ENCODE results near the gene GRAMD4. TPM values are rescaled to one million over a fixed set of nuclear protein-coding genes. Genes with fewer than 3 reads are reported as not detected.

Gene GRAMD4
- total RNA-seq, 1 donor from 2014 or later: 85.7 TPM

- no peak overlapping the region for H3K4me3 Mint-ChIP-seq (ENCODE audit: unreplicated experiment)
- TF ChIP-seq, protein P1, sequence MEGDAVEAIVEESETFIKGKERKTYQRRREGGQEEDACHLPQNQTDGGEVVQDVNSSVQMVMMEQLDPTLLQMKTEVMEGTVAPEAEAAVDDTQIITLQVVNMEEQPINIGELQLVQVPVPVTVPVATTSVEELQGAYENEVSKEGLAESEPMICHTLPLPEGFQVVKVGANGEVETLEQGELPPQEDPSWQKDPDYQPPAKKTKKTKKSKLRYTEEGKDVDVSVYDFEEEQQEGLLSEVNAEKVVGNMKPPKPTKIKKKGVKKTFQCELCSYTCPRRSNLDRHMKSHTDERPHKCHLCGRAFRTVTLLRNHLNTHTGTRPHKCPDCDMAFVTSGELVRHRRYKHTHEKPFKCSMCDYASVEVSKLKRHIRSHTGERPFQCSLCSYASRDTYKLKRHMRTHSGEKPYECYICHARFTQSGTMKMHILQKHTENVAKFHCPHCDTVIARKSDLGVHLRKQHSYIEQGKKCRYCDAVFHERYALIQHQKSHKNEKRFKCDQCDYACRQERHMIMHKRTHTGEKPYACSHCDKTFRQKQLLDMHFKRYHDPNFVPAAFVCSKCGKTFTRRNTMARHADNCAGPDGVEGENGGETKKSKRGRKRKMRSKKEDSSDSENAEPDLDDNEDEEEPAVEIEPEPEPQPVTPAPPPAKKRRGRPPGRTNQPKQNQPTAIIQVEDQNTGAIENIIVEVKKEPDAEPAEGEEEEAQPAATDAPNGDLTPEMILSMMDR (IDR thresholded peaks at IDR 0.05; ENCODE audit: partially characterized antibody, unreplicated experiment): no peak
- H3K4me1 Mint-ChIP-seq (ENCODE audit: low read depth, unreplicated experiment): peaks cover 1% of the 10 kb centered on the region
- H3K27me3 Mint-ChIP-seq (ENCODE audit: unreplicated experiment): no peaks in the 10 kb centered on the region
- DNase-seq: no peak
- H3K27ac Mint-ChIP-seq (ENCODE audit: unreplicated experiment): no peak overlapping the region
- no peaks in the 10 kb centered on the region for H3K36me3 Mint-ChIP-seq (ENCODE audit: unreplicated experiment)
- peaks cover 7% of the 10 kb centered on the region for H3K9me3 Mint-ChIP-seq (ENCODE audit: unreplicated experiment)
Observed at GRCh38 chr22:46672731-46673130, 52.5 kb downstream of the GRAMD4 start.

- Mint-ChIP-seq H3K36me3 (ENCODE audit: unreplicated experiment) (no peaks in the 10 kb centered on the region), H3K4me1 (ENCODE audit: low read depth, unreplicated experiment) (peaks cover 1% of the 10 kb centered on the region), H3K27ac (ENCODE audit: unreplicated experiment) (no peak overlapping the region), H3K27me3 (ENCODE audit: unreplicated experiment) (no peaks in the 10 kb centered on the region), H3K9me3 (ENCODE audit: unreplicated experiment) (peaks cover 7% of the 10 kb centered on the region), H3K4me3 (ENCODE audit: unreplicated experiment) (no peak overlapping the region)
- DNase-seq: no peak
- TF ChIP-seq, protein P1 (IDR thresholded peaks at IDR 0.05; ENCODE audit: partially characterized antibody, unreplicated experiment): no peak
Observed at GRCh38 chr22:46673205-46673604, 53.0 kb downstream of the GRAMD4 start.

GRCh38 chr22:46673662-46674236 is 53.6 kb downstream of the GRAMD4 start:
- H3K27ac Mint-ChIP-seq (ENCODE audit: unreplicated experiment): no peak overlapping the region

GRCh38 chr22:46674367-46674781 is 54.2 kb downstream of the GRAMD4 start:
- no peaks in the 10 kb centered on the region for H3K36me3 Mint-ChIP-seq (ENCODE audit: unreplicated experiment)
- no peak overlapping the region for H3K27ac Mint-ChIP-seq (ENCODE audit: unreplicated experiment)
- H3K4me1 Mint-ChIP-seq (ENCODE audit: low read depth, unreplicated experiment): peaks cover 1% of the 10 kb centered on the region
- TF ChIP-seq, protein P1 (IDR thresholded peaks at IDR 0.05; ENCODE audit: partially characterized antibody, unreplicated experiment): no peak
- peaks cover 7% of the 10 kb centered on the region for H3K9me3 Mint-ChIP-seq (ENCODE audit: unreplicated experiment)
- H3K27me3 Mint-ChIP-seq (ENCODE audit: unreplicated experiment): no peaks in the 10 kb centered on the region
- no peak for DNase-seq
- H3K4me3 Mint-ChIP-seq (ENCODE audit: unreplicated experiment): no peak overlapping the region

More at GRCh38 chr22:46673662-46674236, 53.6 kb downstream of the GRAMD4 start:
- Mint-ChIP-seq H3K27me3 (ENCODE audit: unreplicated experiment) (no peaks in the 10 kb centered on the region), H3K4me1 (ENCODE audit: low read depth, unreplicated experiment) (peaks cover 1% of the 10 kb centered on the region), H3K9me3 (ENCODE audit: unreplicated experiment) (peaks cover 7% of the 10 kb centered on the region), H3K4me3 (ENCODE audit: unreplicated experiment) (no peak overlapping the region), H3K36me3 (ENCODE audit: unreplicated experiment) (no peaks in the 10 kb centered on the region)
- TF ChIP-seq, protein P1 (IDR thresholded peaks at IDR 0.05; ENCODE audit: partially characterized antibody, unreplicated experiment): no peak
- DNase-seq: no peak

DNA sequence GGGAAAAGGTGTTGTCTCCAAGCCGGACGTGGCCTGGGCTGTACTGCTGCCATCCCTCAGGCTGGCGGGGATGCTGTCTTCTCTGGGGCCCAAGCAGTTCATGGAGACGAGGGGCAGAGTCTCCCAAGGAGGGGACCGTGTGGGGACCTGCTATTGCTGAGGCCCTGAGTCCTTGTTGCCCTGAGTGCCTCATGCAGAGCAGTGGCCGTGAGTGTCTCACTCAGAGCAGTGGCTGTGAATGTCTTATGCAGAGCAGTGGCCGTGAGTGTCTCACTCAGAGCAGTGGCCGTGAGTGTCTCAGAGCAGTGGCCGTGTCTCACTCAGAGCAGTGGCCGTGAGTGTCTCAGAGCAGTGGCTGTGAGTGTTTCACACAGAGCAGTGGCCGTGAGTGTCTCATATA is 54.7 kb downstream of the GRAMD4 start:
- no peak overlapping the region for H3K4me3 Mint-ChIP-seq (ENCODE audit: unreplicated experiment)
- no peaks in the 10 kb centered on the region for H3K36me3 Mint-ChIP-seq (ENCODE audit: unreplicated experiment)
- peaks cover 5% of the 10 kb centered on the region for H3K9me3 Mint-ChIP-seq (ENCODE audit: unreplicated experiment)
- DNase-seq: no peak
- H3K27ac Mint-ChIP-seq (ENCODE audit: unreplicated experiment): no peak overlapping the region
- H3K27me3 Mint-ChIP-seq (ENCODE audit: unreplicated experiment): no peaks in the 10 kb centered on the region
- peaks cover 1% of the 10 kb centered on the region for H3K4me1 Mint-ChIP-seq (ENCODE audit: low read depth, unreplicated experiment)
- TF ChIP-seq, protein P1 (IDR thresholded peaks at IDR 0.05; ENCODE audit: partially characterized antibody, unreplicated experiment): no peak

All from glutamatergic neuron (in vitro differentiated cells).